Thyroid gland (tissue), 4 donors: ENCODE results near the gene TMEM79.

Source experiments
- POLR2A ChIP-seq, 2 donors: fragments of 450-650 bp; IDR thresholded peaks; one replicate each; pipeline ENCODE4 v1.6.1; 2017; ENCODE audit warnings: antibody characterized with exemption in 2 of 2, mild to moderate bottlenecking in 2 of 2, moderate library complexity in 1 of 2
- TF ChIP-seq, protein P1 (sequence below), 6 experiments: fragments of 200-600 bp in 3 of 6; fragments of 450-650 bp in 3 of 6; sonication (generic) in 3 of 6; IDR thresholded peaks; one replicate each; pipeline ENCODE4 v1.5.1; 2016 to 2019; ENCODE audit warnings: antibody characterized with exemption in 6 of 6, mild to moderate bottlenecking in 2 of 6, inconsistent platforms in 1 of 6, moderate library complexity in 1 of 6

GRCh38 chr1:156246781-156247459 lies 37.2 kb upstream of the TMEM79 start:
- TF ChIP-seq, protein P1, sequence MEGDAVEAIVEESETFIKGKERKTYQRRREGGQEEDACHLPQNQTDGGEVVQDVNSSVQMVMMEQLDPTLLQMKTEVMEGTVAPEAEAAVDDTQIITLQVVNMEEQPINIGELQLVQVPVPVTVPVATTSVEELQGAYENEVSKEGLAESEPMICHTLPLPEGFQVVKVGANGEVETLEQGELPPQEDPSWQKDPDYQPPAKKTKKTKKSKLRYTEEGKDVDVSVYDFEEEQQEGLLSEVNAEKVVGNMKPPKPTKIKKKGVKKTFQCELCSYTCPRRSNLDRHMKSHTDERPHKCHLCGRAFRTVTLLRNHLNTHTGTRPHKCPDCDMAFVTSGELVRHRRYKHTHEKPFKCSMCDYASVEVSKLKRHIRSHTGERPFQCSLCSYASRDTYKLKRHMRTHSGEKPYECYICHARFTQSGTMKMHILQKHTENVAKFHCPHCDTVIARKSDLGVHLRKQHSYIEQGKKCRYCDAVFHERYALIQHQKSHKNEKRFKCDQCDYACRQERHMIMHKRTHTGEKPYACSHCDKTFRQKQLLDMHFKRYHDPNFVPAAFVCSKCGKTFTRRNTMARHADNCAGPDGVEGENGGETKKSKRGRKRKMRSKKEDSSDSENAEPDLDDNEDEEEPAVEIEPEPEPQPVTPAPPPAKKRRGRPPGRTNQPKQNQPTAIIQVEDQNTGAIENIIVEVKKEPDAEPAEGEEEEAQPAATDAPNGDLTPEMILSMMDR (IDR thresholded peaks at IDR 0.05) = no peak
- TF ChIP-seq POLR2A (IDR thresholded peaks at IDR 0.05) = no peak
